Mesothelial cell of epicardium (in vitro differentiated cells): Measurements from ENCODE around the gene DNAL4. TPM values are rescaled to one million over a fixed set of nuclear protein-coding genes. Genes with fewer than 3 reads are reported as not detected.

Source experiments
- DNase-seq, 2 experiments: peaks; one replicate each; pipeline ENCODE4 v3.0.0; 2021; ENCODE audit warnings: low spot score in 2 of 2; ENCODE audit not compliant: unreplicated experiment in 2 of 2
- H3K27ac Mint-ChIP-seq: 2 replicates; pipeline ENCODE4 v1.8.0; 2021; ENCODE audit warnings: mixed read lengths
- H3K27me3 Mint-ChIP-seq: 2 replicates; pipeline ENCODE4 v1.8.0; 2021; ENCODE audit warnings: low read depth, mixed read lengths
- H3K36me3 Mint-ChIP-seq: 2 replicates; pipeline ENCODE4 v1.8.0; 2021; ENCODE audit warnings: mixed read lengths
- H3K4me1 Mint-ChIP-seq: 2 replicates; pipeline ENCODE4 v1.8.0; 2021; ENCODE audit warnings: mixed read lengths
- H3K4me3 Mint-ChIP-seq: 2 replicates; pipeline ENCODE4 v1.8.0; 2021; ENCODE audit warnings: mild to moderate bottlenecking, moderate library complexity, mixed read lengths
- H3K9me3 Mint-ChIP-seq: 2 replicates; pipeline ENCODE4 v1.8.0; 2021; ENCODE audit warnings: mixed read lengths
- CTCF ChIP-seq: fragments of 200-600 bp; sonication (generic); IDR thresholded peaks from one replicate; pipeline ENCODE4 v1.5.0; 2021; ENCODE audit warnings: antibody characterized with exemption; ENCODE audit not compliant: unreplicated experiment
- total RNA-seq: library from RNA; stranded (reverse); gene quantifications from 3 replicates; pipeline ENCODE4 v1.2.1, GENCODE V29; 2021

The DNAL4 gene
- total RNA-seq, 1 donor from 2014 or later, result 15.9 TPM

GRCh38 chr22:38741166-38741565, 52.8 kb downstream of the DNAL4 start:
- TF ChIP-seq CTCF, result no peak
- Mint-ChIP-seq H3K9me3 (no peaks in the 10 kb centered on the region), H3K27me3 (no peaks in the 10 kb centered on the region), H3K27ac (no peak overlapping the region), H3K4me1 (no peaks in the 10 kb centered on the region), H3K4me3 (no peak overlapping the region), H3K36me3 (peaks cover 32% of the 10 kb centered on the region)
- DNase-seq, result no peak

- Mint-ChIP-seq H3K4me1 (no peaks in the 10 kb centered on the region), H3K27me3 (no peaks in the 10 kb centered on the region), H3K9me3 (no peaks in the 10 kb centered on the region), H3K27ac (no peak overlapping the region), H3K4me3 (no peak overlapping the region), H3K36me3 (peaks cover 32% of the 10 kb centered on the region)
- DNase-seq, result no peak
- TF ChIP-seq CTCF, result no peak
Measured at GRCh38 chr22:38740754-38741153, 53.2 kb downstream of the DNAL4 start.

- Mint-ChIP-seq H3K27me3 (no peaks in the 10 kb centered on the region), H3K4me3 (no peak overlapping the region), H3K9me3 (no peaks in the 10 kb centered on the region), H3K36me3 (peaks cover 31% of the 10 kb centered on the region), H3K27ac (no peak overlapping the region), H3K4me1 (no peaks in the 10 kb centered on the region)
- no peak for TF ChIP-seq CTCF
- no peak for DNase-seq
Measured at GRCh38 chr22:38740116-38740723, 53.7 kb downstream of the DNAL4 start.

GRCh38 chr22:38739300-38740055, 54.5 kb downstream of the DNAL4 start:
- no peak for TF ChIP-seq CTCF
- no peak for DNase-seq
- Mint-ChIP-seq H3K4me1 (no peaks in the 10 kb centered on the region), H3K4me3 (no peak overlapping the region), H3K36me3 (peaks cover 27% of the 10 kb centered on the region), H3K9me3 (no peaks in the 10 kb centered on the region), H3K27ac (no peak overlapping the region), H3K27me3 (no peaks in the 10 kb centered on the region)

GRCh38 chr22:38738475-38739070, 55.4 kb downstream of the DNAL4 start:
- Mint-ChIP-seq H3K4me3 (no peak overlapping the region), H3K4me1 (no peaks in the 10 kb centered on the region), H3K27ac (no peak overlapping the region), H3K9me3 (no peaks in the 10 kb centered on the region), H3K27me3 (no peaks in the 10 kb centered on the region), H3K36me3 (peaks cover 26% of the 10 kb centered on the region)
- no peak for DNase-seq
- TF ChIP-seq CTCF, result no peak
